Stimulated activated CD8-positive, alpha-beta memory T cell treated with anti-CD3 and anti-CD28 coated beads, Interleukin-15, amount 100 ng/mL, for 48 hours (primary cell): ENCODE data around the gene GLIPR2.

Experiments used
- DNase-seq, 2 donors: peaks; one replicate each; pipeline ENCODE4 v3.0.0-alpha.2; 2020; ENCODE audit warnings: low read depth in 2 of 2

GLIPR2 gene

DNA sequence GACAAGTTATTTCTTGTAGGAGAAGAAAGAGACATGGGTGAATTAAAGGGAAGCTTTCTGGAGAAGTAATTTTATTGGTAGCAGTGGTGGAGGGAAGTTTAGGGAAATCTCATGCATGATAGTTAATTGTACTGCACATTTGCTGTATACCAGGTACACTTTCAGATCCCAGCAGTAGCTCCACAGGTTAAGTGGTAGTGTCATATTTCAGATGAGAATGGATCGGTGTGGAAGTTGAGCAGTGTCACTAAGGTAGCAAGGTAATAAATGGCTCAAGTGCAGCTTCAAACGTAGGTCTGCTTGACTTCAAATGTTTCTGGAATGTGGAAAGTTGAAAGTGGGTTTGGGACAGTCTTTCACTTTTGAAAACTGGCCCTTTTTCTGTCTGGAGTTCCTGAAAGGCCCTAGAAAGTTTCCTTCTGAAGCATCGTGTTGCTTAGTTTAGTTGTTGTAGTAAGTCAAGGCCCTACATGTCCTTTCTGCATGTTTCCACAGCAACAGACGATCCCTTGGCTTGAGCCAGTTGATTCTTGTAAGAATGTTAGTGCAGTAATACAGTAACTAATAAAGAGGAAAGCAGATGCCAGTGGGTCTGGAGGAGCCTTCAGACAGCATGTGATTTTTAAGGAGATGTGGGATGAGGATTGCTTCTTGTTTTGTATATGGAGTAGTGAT lies 57.9 kb downstream of the GLIPR2 start:
- DNase-seq: no peak

DNA sequence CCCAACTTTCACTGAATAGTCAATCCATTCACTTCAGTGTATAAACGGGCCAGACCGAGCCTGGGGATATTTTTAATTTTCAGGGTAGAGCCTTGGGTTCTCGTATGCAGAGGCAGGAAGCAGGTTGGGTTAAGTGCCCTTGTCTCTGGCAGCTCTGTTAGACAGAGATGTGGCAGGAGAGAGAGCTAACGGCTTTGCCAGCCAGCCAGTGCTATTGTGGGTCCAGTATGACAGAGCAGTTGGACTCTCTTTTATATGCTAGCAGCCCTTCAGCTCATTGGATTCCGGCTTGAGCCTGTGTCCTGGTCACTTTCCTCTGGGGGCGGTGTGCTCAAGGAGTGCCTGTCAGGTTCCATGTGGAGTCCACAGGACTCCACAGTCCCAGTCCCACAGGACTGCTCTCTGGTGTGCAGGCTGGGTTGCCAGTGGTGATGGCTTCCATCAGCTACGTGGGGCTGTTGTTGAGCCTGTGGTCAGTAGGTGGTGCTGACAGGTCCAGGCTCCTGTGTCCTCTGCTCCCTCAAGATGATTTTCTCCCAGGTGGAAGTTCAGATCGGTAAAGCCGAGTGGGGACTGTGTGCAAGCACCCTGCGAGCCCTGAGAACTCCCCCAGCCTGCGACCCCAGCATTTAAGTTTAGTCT lies 68.5 kb downstream of the GLIPR2 start:
- DNase-seq: no peak

DNA sequence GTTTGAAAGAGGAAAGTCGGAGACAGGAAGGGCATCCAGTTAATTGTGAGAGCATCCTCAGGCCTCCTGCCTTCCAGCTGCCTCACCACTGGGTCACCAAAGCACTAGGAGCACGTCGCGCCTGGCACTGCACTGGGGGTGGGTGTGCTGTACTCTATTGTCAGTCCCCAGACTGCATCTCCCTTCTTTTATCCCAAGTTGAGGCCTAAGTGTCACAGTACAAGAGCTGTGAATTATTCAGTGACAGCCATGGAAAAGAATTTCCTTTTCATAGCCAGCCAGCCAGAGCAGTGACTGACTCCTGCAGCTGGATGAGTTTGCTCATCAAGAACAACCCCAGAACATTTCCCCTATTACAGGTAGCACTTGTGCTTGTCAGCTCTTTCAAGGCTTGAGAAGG lies 70.5 kb downstream of the GLIPR2 start:
- DNase-seq: no peak

DNA sequence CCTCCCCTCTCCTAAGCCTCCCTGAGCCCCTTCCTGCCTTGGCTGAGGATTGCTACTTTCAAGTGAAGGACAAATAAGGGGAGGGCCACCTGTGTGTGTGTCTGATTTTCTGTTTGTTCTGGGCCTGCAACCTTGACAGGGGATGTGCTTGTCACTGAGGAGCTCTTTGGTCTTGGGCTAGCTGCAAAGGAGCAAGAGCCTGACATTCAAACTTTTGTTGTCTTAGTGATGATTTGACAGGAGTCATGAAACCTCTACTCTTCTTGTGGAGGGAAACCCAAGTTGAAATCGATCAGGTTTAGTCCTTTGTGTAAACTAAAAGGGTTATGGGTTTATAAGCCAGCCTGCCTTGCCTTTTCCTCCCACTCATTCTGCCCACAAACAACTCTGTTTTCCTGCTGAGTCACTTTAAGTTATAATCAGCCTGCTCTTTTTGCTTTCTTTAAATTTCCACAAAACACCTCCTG lies 71.0 kb downstream of the GLIPR2 start:
- DNase-seq: no peak

DNA sequence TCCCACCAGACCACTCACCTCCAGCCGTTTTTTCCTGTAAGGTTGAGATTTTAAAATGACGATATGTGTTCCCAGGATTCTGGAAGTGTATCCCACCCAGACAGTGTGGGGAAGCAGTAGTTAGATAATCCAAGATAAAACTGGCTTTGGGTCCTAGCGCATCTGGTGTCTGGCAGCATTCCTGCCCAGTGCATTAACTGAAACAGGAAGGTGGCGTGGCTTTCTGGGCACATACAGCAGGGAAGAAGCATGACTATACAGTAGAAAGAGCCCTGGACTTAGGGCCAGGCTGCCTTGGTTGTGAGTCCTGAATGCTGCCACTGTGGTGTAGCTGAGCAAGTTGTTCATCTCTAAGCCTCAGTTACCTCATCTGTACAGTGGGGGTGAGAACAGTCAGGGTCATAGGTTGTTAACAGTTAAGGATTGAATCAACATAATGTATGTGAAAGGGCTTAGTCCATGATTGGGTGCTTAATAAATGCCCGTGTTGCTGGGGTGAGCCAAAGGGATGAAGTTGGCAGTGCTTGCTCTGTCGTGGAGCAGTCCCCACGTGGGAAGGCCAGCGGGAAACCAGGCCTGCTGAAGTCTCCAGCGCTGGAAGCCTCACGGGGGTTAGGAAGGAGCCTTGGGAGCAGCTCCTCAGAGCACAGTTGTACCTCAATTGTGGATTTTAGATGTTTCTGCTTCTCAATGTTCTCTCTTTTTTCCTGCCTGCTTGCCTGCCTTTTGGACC lies 72.2 kb downstream of the GLIPR2 start:
- no peak for DNase-seq

DNA sequence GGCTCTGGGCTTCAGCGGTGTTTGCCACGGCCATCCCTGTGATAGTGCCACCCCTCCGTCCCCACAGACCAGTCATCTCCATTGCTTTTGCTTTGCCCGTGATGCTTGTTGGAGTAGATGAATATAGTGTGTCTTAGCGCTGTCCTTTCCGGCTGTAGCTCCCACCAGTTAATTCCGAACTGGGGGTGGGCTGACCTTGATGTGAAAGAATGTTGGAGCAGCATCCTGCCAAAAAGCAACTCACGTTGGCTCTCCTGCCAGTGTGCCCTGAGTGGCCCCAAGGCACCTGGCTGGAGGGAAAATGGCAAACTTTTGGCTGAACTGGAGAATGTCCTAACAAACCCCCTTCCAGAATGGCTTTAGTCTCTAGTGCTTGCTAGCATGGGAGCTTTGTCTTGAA lies 74.2 kb downstream of the GLIPR2 start:
- no peak for DNase-seq

DNA sequence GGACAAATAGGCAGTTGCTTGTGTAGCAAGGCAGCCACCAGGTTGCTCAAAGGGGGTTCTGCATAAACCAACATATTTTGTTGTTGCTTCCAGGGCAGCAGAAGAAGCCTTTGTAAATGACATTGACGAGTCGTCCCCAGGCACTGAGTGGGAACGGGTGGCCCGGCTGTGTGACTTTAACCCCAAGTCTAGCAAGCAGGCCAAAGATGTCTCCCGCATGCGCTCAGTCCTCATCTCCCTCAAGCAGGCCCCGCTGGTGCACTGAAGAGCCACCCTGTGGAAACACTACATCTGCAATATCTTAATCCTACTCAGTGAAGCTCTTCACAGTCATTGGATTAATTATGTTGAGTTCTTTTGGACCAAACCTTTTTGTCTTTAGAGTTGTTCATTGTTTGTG lies 75.0 kb downstream of the GLIPR2 start:
- DNase-seq: no peak

DNA sequence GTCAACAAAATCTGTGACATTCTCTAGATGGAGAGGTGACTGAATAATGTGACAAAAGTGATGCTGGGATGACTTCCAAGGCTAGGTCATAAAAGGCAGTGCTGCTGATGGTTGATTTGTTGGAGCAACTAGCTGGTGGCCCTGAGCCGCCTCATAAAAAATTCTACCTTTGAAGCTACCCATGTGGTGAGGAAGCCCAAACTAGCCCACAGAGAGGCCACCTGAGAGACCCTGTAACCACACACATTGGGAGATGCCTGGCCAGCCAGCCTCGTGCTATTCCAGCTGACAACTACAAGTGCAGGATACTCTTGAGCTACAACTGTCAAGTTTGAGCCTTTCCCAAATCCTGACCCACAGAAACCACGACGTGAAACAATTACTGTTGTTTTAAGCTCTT lies 76.9 kb downstream of the GLIPR2 start:
- no peak for DNase-seq
